Thoracic aorta (tissue), 2 donors: ENCODE measurements around the gene RBP5. TPM values are rescaled to one million over a fixed set of nuclear protein-coding genes. Genes with fewer than 3 reads are reported as not detected.

Experiments
- ATAC-seq: fragments of 150-250 bp; one replicate; pipeline ENCODE4 v1.8.0; 2017; ENCODE audit warnings: low read depth; ENCODE audit not compliant: insufficient number of reproducible peaks, low FRiP score
- DNase-seq: peaks from one replicate; pipeline ENCODE4 v3.0.0-alpha.2; 2020; ENCODE audit warnings: low spot score
- H3K27ac ChIP-seq, 2 donors: fragments of 200-600 bp; sonication (generic); 1 replicate in 1 of 2; 2 replicates in 1 of 2; pipeline ENCODE4 v1.5.1; 2016; ENCODE audit warnings: mild to moderate bottlenecking in 2 of 2, moderate library complexity in 2 of 2
- H3K27me3 ChIP-seq: fragments of 200-600 bp; sonication (generic); replicated peaks from 2 replicates; pipeline ENCODE4 v1.6.0; 2016; ENCODE audit warnings: mild to moderate bottlenecking; ENCODE audit not compliant: insufficient read depth
- H3K36me3 ChIP-seq: fragments of 200-600 bp; sonication (generic); one replicate; pipeline ENCODE4 v1.5.1; 2016
- H3K4me1 ChIP-seq, 2 donors: fragments of 200-600 bp; sonication (generic); 1 replicate in 1 of 2; 2 replicates in 1 of 2; pipeline versions ENCODE4 v1.5.1 to v1.6.0; 2016; ENCODE audit warnings: low read depth in 2 of 2, mild to moderate bottlenecking in 1 of 2; ENCODE audit not compliant: control insufficient read depth in 1 of 2
- H3K4me3 ChIP-seq: fragments of 200-600 bp; sonication (generic); 2 replicates; pipeline ENCODE4 v1.5.1; 2016; ENCODE audit warnings: mild to moderate bottlenecking
- H3K9me3 ChIP-seq: fragments of 200-600 bp; sonication (generic); 2 replicates; pipeline ENCODE4 v1.5.1; 2016
- CTCF ChIP-seq: fragments of 200-600 bp; sonication (generic); IDR thresholded peaks from one replicate; pipeline ENCODE4 v1.5.1; 2019; ENCODE audit warnings: antibody characterized with exemption
- total RNA-seq, 2 donors: library from RNA; depleted of rRNA; stranded (reverse); fragments of >200 nt; gene quantifications; one replicate each; pipeline versions ENCODE4 v1.1.0 to v1.2.3, GENCODE V29; 2016

Gene RBP5
- total RNA-seq, 2 donors from 2014 or later: 0.71 TPM; not detected in 1

- ATAC-seq: no peak
Observed at GRCh38 chr12:7125632-7126227, 3.0 kb downstream of the RBP5 start.

GRCh38 chr12:7123806-7124522, 4.7 kb downstream of the RBP5 start:
- Histone ChIP-seq H3K4me1 (peaks cover 0 to under 1% of the 10 kb centered on the region in 2 donors), H3K36me3 (no peaks in the 10 kb centered on the region), H3K27me3 (no peaks in the 10 kb centered on the region), H3K27ac (no peak overlapping the region), H3K9me3 (no peaks in the 10 kb centered on the region), H3K4me3 (no peak overlapping the region)
- DNase-seq (no peak), ATAC-seq (no peak)
- TF ChIP-seq CTCF: no peak

More at GRCh38 chr12:7125632-7126227, 3.0 kb downstream of the RBP5 start:
- Histone ChIP-seq H3K4me3 (no peak overlapping the region), H3K27ac (no peak overlapping the region), H3K9me3 (no peaks in the 10 kb centered on the region), H3K4me1 (peaks cover 8% of the 10 kb centered on the region in 2 donors), H3K36me3 (no peaks in the 10 kb centered on the region), H3K27me3 (no peaks in the 10 kb centered on the region)
- DNase-seq: no peak
- no peak for TF ChIP-seq CTCF

DNA sequence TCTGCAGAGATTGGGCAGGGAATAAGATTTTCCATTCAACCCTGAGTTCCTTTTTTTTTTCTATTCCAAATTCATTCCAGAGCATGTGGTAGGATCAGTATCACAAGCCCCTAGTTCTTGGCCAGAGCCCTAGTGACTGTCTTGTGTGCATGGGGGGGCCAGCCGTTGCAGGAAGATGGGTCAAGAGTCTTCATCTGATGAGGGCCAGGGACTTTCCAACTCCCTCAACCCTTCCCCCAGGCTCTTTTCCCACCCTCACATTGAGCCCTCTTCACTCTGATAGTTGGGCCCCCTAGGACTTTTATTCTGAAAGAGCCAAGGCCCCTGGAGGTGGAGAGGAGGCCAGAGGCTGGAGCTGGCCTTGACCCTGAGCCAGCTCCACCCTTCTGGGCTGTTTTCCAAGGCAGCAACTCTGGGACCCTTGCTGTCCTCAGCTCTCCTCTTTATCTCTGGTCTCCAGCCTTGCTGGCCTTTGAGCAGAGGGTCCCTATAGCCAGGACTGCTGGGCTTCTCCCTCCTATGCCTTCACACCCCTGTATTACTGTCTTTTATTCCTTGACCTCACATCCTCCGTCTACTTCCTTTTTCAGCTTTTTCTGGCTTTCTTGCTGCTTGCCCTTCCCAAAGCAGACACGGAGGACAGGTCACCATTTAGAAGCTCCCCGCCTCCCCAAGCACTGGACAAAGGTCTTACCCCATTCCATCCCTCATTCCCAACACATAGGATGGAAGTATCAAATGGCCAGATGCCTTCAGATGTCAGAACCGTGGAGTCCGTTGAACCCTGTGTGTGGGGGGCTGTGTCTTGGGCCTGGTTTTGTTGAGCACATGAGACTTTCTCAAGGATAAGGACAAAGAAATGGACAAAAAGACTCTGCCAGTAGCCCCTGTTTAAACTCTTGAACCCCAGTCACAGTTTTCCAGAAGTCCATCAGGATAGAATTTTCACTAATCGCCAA, 5.6 kb downstream of the RBP5 start:
- no peaks in the 10 kb centered on the region for H3K9me3 ChIP-seq
- DNase-seq (no peak), ATAC-seq (no peak)
- no peaks in the 10 kb centered on the region for H3K4me1 ChIP-seq
- no peak overlapping the region for H3K27ac ChIP-seq
- H3K27me3 ChIP-seq: no peaks in the 10 kb centered on the region
- no peak for TF ChIP-seq CTCF
- H3K4me3 ChIP-seq: no peak overlapping the region
- H3K36me3 ChIP-seq: no peaks in the 10 kb centered on the region

DNA sequence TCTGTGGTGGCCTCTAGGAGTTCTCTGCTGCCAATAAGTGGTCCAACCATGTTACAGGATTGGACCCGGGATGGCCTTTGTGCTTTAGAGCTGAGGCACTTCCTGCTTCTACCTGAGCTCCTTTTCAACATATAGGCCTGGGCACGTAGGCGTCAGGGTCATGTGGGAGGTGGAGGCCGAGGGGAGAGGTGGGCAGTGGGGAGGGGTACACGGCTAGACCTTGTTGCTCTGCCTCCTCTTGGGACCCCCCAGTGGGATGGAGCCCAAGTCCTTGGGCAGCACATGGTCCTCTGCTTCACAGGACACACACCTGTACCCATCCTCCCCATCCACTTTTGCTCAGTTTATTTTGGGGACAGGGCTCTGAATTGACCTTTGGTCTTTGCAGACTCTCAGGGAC, 7.4 kb downstream of the RBP5 start:
- no peaks in the 10 kb centered on the region for H3K4me1 ChIP-seq
- no peaks in the 10 kb centered on the region for H3K36me3 ChIP-seq
- no peaks in the 10 kb centered on the region for H3K27me3 ChIP-seq
- ATAC-seq: no peak
- TF ChIP-seq CTCF: no peak
- DNase-seq: no peak
- H3K27ac ChIP-seq: no peak overlapping the region
- no peak overlapping the region for H3K4me3 ChIP-seq
- no peaks in the 10 kb centered on the region for H3K9me3 ChIP-seq

GRCh38 chr12:7120166-7120565, 8.5 kb downstream of the RBP5 start:
- H3K4me3 ChIP-seq: no peak overlapping the region
- H3K36me3 ChIP-seq: no peaks in the 10 kb centered on the region
- TF ChIP-seq CTCF: no peak
- DNase-seq (no peak), ATAC-seq (no peak)
- H3K4me1 ChIP-seq: no peaks in the 10 kb centered on the region
- no peaks in the 10 kb centered on the region for H3K27me3 ChIP-seq
- H3K9me3 ChIP-seq: no peaks in the 10 kb centered on the region
- no peak overlapping the region for H3K27ac ChIP-seq
